HFFc6 (cell line): ENCODE measurements around the gene TSACC. TPM values are rescaled to one million over a fixed set of nuclear protein-coding genes. Genes with fewer than 3 reads are reported as not detected.
"Not testable (repeated sequence)": the region's sequence is repeated elsewhere in the genome, so short reads cannot be mapped to it uniquely, and the experiment has no call there.

Source experiments
- DNase-seq: peaks from one replicate; pipeline ENCODE4 v3.0.0-alpha.2; 2018
- H3K27ac Mint-ChIP-seq: 2 replicates; pipeline ENCODE4 v1.8.0; 2020; ENCODE audit warnings: mild to moderate bottlenecking, mixed read lengths
- H3K27me3 Mint-ChIP-seq: 2 replicates; pipeline ENCODE4 v1.8.0; 2021; ENCODE audit warnings: mild to moderate bottlenecking, moderate library complexity, mixed read lengths; ENCODE audit not compliant: insufficient read depth
- H3K36me3 Mint-ChIP-seq: 2 replicates; pipeline ENCODE4 v1.8.0; 2021; ENCODE audit warnings: low read depth, mixed read lengths
- H3K4me1 Mint-ChIP-seq: 2 replicates; pipeline ENCODE4 v1.8.0; 2020; ENCODE audit warnings: low read depth, mixed read lengths
- H3K4me3 Mint-ChIP-seq: 2 replicates; pipeline ENCODE4 v1.8.0; 2020; ENCODE audit warnings: mild to moderate bottlenecking, moderate library complexity, mixed read lengths
- H3K9me3 Mint-ChIP-seq: 2 replicates; pipeline ENCODE4 v1.8.0; 2020; ENCODE audit warnings: mild to moderate bottlenecking, mixed read lengths
- total RNA-seq, 6 experiments: library from RNA; stranded (reverse); fragmentation: NEBNext Ultra II Directional; extraction: Animal tissue kit (Norgen Biotek cat#: 25700); gene quantifications; 2 replicates in 1 of 6; 3 replicates in 5 of 6; pipeline ENCODE4 v1.2.3, GENCODE V29; 2021
- TF ChIP-seq, protein P1 (sequence below): fragments of 200-600 bp; sonication (generic); IDR thresholded peaks from 2 replicates; pipeline ENCODE4 v1.5.0; 2021; ENCODE audit warnings: antibody characterized with exemption, mild to moderate bottlenecking

The TSACC gene
- total RNA-seq, 6 experiments from 2014 or later = 0.48 to 0.99 (median 0.70) TPM

DNA sequence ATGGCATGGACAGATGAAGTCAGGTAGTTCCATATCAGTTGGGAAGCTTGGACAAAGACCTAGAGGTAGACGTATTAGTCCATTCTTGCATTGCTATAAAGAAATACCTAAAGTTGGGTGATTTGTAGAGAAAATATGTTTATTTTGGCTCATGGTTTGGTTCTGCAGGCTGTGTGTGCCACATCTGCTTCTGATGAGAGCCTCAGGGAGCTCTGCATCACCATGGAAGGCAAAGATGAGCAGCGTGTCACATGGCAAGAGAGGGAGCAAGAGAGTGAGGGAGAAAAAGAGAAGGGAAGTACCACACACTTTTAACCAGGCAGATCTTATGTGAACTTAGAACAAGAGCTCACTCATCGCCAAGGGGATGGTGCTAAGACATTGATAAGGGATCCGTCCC lies 9.0 kb downstream of the TSACC start:
- peak overlapping the region; percentile 3; the same call in 1 of the 2 replicates for H3K4me3 Mint-ChIP-seq
- no peaks in the 10 kb centered on the region for H3K9me3 Mint-ChIP-seq
- H3K4me1 Mint-ChIP-seq = peaks cover 24% of the 10 kb centered on the region
- peaks cover 14% of the 10 kb centered on the region for H3K27me3 Mint-ChIP-seq
- TF ChIP-seq, protein P1, sequence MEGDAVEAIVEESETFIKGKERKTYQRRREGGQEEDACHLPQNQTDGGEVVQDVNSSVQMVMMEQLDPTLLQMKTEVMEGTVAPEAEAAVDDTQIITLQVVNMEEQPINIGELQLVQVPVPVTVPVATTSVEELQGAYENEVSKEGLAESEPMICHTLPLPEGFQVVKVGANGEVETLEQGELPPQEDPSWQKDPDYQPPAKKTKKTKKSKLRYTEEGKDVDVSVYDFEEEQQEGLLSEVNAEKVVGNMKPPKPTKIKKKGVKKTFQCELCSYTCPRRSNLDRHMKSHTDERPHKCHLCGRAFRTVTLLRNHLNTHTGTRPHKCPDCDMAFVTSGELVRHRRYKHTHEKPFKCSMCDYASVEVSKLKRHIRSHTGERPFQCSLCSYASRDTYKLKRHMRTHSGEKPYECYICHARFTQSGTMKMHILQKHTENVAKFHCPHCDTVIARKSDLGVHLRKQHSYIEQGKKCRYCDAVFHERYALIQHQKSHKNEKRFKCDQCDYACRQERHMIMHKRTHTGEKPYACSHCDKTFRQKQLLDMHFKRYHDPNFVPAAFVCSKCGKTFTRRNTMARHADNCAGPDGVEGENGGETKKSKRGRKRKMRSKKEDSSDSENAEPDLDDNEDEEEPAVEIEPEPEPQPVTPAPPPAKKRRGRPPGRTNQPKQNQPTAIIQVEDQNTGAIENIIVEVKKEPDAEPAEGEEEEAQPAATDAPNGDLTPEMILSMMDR = no peak
- no peaks in the 10 kb centered on the region for H3K36me3 Mint-ChIP-seq
- peak; percentile 88 for DNase-seq
- H3K27ac Mint-ChIP-seq = peak overlapping the region; percentile 31

DNA sequence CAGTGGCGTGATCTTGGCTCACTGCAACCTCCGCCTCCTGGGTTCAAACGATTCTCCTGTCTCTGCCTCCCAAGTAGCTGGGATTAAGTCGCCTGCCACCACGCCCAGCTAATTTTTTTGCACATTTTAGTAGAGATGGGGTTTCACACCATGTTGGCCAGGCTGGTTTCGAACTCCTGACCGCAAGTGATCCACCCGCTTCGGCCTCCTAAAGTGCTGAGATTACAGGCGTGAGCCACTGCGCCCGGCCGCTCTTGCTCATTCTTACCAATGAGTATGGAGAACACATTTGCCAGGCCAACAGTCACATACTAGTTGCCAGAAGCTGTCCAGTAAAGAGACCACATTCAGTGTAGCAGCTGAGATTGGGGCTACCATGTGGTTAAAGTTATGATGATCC lies 14.2 kb downstream of the TSACC start:
- H3K9me3 Mint-ChIP-seq, DNase-seq, H3K4me1 Mint-ChIP-seq, H3K27ac Mint-ChIP-seq, H3K36me3 Mint-ChIP-seq, H3K4me3 Mint-ChIP-seq: not testable (repeated sequence)
- peaks cover 20% of the 10 kb centered on the region for H3K27me3 Mint-ChIP-seq

DNA sequence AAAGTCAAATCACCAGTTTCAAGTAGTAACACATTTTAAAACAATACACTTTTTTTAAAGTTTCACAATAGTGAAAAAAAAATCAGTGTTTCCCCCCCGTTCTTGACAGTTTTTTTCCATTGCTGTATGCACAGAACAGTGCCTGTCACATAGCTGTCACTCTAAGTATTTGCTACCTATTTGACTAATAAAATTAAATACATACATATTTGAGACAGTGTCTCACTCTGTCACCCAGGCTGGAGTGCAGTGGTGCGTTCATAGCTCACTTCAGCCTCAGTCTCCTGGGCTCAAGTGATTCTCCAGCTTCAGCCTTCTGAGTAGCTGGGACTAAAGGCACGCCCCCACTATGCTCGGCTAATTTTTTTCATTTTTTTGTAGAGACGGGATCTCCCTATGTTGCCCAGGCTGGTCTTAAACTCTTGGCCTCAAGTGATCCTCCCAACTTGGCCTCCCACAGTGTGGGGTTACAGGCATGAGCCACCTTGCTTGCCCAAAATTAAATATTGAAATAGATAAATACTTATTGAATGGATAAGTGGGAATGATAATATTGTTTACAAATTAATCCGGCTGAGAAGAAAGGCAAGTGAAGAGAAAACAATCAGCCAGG lies 18.0 kb downstream of the TSACC start:
- peaks cover 26% of the 10 kb centered on the region for H3K27me3 Mint-ChIP-seq
- H3K4me3 Mint-ChIP-seq = no peak overlapping the region
- no peak for DNase-seq
- TF ChIP-seq, protein P1 = no peak
- H3K27ac Mint-ChIP-seq = no peak overlapping the region
- H3K4me1 Mint-ChIP-seq = peaks cover 8% of the 10 kb centered on the region
- H3K9me3 Mint-ChIP-seq = no peaks in the 10 kb centered on the region
- no peaks in the 10 kb centered on the region for H3K36me3 Mint-ChIP-seq

DNA sequence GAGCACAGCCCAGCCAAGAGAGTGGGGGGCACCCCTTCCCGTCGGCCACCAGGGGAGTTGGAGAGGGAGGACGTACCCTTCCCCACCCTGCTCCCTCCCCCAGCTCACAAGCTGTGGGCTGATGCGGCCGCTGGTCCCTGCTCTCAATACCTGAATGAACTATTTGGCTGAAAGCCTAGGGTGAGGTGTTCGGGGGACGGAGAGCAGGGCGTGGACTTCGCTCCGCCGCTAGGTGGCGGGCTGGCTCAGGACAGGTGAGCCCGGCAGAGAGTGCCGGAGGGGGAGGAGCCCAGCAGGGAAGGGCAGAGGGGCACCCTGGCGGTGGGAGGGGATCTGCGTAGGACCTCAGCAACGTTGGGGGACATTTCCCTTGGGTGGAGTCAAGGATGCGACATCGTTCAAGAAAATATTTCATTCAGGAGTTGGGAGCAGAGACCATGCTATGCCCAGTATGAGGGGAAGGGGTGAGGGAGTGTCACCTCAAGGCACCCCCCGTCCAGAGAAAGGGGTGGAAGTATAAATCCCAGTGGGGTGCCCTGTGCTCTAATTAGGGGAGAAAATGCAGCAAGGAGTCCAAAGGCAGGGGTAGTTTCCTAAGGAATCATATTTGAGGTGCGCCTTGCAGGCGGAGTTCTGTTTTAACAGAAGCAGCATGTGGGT lies 18.7 kb downstream of the TSACC start:
- Mint-ChIP-seq H3K27ac (no peak overlapping the region), H3K4me3 (no peak overlapping the region), H3K27me3 (peaks cover 22% of the 10 kb centered on the region), H3K9me3 (no peaks in the 10 kb centered on the region), H3K36me3 (no peaks in the 10 kb centered on the region), H3K4me1 (peaks cover 8% of the 10 kb centered on the region)
- DNase-seq = no peak
- TF ChIP-seq, protein P1 = peak; percentile 96

DNA sequence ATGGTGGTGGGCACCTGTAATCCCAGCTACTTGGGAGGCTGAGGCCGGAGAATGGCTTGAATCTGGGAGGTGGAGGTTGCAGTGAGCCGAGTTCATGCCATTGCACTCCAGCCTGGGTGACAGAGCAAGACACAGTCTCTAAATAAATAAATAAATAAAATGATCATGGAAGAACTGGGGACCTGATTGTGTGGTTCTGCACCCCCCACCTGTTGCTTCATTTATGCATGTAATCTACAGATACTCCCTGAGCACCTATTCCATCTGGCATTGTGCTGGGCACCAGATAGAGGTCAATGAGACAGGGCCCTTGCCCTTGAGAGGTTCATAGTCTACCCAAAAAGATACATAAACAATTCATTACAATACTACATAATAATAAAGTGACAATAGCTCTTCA lies 19.7 kb downstream of the TSACC start:
- DNase-seq = no peak
- Mint-ChIP-seq H3K36me3 (no peaks in the 10 kb centered on the region), H3K9me3 (no peaks in the 10 kb centered on the region), H3K4me3 (no peak overlapping the region), H3K27ac (no peak overlapping the region), H3K27me3 (peaks cover 22% of the 10 kb centered on the region), H3K4me1 (peaks cover 8% of the 10 kb centered on the region)
- TF ChIP-seq, protein P1 = no peak

DNA sequence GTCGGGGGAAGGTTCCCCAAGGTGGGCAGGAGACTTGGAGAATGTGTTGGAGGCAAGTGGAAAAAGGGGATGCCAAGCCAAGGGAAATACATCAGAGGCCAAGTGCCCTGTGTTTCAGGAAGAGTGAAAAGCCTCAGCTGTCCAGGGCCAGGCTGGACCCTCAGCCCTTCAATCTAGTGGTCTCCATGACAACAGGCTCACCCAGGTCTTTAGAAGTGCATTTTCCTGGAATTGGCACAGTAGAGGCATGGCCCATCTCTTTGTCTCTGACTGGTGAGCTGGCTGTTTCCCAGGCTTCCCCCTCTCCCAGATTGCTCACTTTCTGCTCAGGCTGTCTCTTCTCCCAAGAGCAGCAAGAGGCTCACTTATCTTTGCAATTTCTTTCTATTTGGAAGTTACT lies 20.3 kb downstream of the TSACC start:
- no peaks in the 10 kb centered on the region for H3K9me3 Mint-ChIP-seq
- peaks cover 22% of the 10 kb centered on the region for H3K27me3 Mint-ChIP-seq
- DNase-seq = no peak
- H3K4me1 Mint-ChIP-seq = peaks cover 8% of the 10 kb centered on the region
- no peak overlapping the region for H3K4me3 Mint-ChIP-seq
- H3K36me3 Mint-ChIP-seq = no peaks in the 10 kb centered on the region
- H3K27ac Mint-ChIP-seq = no peak overlapping the region
- TF ChIP-seq, protein P1 = no peak
